IPS-11a (cell line): Measurements from ENCODE around the gene NBAS.
"Not testable (repeated sequence)": the region's sequence is repeated elsewhere in the genome, so short reads cannot be mapped to it uniquely, and the experiment has no call there.

Experiments
- H3K4me3 ChIP-seq: one replicate; pipeline ENCODE4 v1.5.1; 2013; ENCODE audit warnings: low read depth, low read length, control low read depth

Gene NBAS

DNA sequence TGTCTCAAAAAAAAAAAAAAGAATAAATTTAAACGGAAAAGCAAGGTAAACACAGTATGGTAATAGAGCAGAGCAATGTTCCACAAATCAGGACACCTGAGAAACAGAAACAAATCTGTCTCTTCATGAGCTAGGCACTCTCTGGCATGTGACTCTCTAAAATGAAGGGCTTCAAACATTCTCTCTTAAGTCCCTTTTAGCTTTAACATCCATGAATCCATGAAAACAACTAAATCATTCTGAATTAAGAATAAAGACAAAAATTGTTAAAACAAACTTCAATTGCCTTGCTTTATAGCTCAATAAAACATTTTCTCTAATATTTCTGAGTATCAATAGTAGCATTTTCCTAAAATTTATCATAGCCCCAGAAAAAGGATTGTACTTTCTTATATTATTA lies 132.1 kb downstream of the NBAS start:
- no peak overlapping the region for H3K4me3 ChIP-seq

DNA sequence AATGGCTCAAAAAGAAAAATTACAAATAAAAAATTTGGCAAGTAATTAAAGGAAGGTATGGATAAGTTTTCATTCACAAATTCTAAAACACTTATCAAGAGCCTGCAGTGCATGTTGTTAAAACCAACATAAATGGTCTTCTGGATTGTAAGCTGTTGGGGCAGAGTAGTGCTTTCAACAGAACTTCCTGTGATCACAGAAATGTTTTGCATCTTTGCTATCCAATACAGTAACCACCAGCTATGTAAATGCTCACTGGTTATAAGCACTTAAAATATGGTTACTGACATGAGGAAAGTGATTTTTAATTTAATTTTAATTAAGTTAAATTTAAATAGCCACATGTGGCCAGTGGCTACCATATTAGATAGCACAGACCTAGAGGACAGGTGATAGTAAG lies 133.1 kb downstream of the NBAS start:
- H3K4me3 ChIP-seq = no peak overlapping the region

DNA sequence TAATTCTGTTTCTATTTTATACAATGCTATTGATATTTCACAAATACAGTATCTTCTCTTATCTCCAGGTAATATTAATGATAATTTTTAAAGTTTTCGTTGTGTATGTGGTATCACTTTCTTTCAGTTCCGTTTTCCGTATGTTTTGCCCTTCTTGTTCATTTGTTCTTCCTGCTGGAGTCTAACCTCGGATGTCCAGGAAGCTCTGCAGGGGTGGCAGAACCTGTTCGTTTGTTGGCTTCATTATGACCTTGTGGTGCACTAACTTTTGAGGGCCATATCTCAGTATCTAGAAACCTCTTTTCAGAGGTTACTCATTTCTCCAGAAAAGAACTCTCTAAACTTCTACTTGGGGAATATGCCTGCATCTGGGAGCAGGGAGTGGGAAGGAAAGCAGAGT lies 134.5 kb downstream of the NBAS start:
- H3K4me3 ChIP-seq = no peak overlapping the region

DNA sequence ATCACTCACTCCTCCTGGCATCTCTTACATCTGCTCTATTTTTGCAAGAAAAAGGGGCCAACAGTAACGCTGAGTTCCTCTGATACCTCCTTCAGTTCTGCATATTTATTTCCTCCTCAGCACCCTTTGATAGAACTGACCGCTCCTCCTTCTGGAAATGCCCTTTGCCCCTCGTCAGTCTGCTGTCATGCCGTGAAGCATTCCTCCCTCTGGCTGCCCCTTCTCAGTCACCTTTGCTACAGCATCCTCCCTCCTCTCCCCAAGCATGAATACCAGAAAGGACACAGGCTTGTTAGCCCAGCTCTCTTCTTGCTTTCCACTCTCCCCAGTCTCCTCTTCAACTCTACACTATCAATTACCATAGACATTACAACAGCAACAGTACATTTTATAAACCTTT lies 135.4 kb downstream of the NBAS start:
- no peak overlapping the region for H3K4me3 ChIP-seq

DNA sequence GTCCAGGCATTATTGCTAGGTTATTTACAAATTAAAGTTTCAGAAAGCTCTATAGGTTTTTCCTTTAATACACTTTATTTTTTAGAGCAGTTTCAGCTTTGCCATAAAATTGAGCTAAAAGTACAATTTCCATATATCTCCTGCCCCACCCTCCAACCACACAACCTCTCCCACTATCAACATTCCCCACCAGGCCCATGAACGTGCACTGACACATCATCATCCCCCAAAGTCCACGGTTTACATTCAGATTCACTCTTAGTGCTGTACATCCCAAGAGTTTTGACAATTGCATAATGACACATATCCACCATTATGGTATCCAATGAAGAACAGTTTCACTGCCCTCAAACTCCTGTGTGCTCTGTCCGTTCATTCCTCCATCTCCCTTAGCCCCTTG lies 139.4 kb downstream of the NBAS start:
- H3K4me3 ChIP-seq = no peak overlapping the region

DNA sequence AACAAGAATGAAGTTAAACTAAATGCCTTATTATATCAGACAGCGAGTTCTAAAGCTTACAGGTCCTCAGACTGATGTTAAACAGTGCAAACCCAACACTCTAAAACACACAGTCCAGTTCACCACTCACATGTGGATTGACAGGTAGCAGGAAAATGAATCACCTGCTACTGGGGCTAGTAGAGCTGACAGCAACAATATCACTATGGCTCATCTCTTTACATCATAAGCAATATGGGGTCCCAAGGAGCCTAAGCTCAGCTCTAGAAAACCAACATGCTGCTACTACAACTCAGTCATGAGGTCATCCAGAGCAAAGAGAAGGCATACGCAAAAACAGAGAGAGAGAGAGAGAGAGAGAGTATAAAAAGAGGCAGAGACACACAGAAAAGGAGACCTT lies 145.4 kb downstream of the NBAS start:
- no peak overlapping the region for H3K4me3 ChIP-seq

DNA sequence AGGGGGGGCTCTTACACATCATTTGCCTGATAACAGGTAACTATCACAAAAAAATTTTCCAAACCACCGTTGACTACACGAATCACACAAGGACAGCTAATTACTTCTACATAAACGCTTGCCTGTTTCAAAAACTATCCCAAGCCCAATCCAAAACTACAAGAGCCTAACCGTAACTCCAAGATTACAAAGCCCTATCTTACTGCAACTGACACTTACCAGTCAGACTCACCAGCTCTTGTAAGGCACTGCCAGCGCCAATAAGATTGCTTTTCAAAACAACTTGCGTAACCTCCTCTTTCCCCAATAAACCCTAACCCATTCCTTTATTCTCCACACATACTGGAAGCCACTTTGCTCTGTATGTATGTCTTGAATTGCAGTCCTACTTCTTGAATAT lies 148.4 kb downstream of the NBAS start:
- no peak overlapping the region for H3K4me3 ChIP-seq

DNA sequence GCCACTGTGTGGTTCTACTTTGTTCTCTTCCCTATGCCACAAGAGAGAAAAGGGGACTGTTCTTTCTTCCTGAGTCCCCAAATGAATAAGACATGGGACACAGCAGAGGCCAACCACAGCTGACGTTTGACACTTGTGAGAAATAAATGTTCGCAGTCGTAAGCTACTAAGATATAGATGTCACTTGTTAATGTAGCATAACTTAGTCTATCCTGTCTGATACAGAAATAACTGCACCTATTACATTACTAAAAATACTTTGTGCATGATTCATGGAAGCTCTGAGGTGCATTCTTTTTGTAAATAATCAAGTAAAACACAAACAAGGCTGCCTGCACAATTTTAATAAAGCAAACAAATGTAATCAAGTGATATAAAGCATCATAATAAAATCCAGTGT lies 148.8 kb downstream of the NBAS start:
- no peak overlapping the region for H3K4me3 ChIP-seq

DNA sequence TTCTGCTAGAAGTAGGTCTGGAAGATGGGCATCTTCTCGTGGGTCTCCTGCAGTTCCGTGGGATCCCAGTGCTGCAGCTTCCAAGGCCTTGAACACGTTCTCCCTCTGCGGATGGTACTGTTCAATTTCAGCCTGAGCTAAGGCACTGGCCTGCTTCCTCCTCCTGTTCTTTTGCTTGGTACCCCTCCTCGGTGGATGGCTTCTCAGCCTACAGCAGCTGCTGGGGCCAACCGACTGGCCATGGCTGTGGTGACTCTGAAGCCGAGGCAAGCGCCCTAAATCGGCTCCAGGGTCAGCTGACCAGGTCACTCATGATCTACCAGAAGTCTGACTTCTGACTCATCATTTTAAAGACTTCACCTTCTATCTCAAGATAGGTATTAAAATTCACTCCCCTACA lies 150.2 kb downstream of the NBAS start:
- no peak overlapping the region for H3K4me3 ChIP-seq

DNA sequence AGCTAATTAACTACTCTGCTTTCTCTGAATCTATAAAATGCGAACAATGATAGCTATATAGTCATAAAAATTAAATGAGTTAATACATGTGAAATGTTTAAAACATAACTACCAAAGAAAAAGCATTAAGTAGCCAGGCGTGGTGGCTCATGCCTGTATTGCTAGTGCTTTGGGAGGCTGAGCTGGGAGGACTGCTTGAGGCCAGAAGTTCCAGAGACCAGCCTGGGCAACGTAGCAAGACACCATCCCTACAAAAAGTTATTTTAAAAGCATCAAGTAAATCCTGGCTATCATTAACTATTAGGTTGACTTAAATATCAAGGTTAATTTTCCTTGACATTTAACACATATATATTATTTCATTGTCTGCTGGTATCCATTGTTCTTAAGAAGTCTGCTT lies 152.4 kb downstream of the NBAS start:
- no peak overlapping the region for H3K4me3 ChIP-seq

DNA sequence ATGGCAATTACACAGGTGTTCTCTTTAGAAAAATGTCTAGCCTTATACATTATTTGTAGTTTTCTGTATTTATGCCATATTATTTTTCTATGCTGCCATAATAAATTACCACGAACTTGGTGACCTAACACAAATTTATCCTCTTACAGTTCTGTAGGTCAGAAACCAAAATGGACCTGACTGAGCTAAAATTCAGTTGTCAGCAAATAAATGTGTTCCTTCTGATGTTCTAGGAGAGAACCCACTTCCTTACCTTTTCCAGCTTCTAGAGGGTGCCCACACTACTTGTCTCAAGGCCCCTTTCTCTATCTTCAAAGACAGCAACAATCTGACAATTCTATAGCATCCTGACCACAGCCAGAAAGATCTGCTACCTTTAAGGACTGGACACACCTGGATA lies 153.5 kb downstream of the NBAS start:
- H3K4me3 ChIP-seq = no peak overlapping the region

DNA sequence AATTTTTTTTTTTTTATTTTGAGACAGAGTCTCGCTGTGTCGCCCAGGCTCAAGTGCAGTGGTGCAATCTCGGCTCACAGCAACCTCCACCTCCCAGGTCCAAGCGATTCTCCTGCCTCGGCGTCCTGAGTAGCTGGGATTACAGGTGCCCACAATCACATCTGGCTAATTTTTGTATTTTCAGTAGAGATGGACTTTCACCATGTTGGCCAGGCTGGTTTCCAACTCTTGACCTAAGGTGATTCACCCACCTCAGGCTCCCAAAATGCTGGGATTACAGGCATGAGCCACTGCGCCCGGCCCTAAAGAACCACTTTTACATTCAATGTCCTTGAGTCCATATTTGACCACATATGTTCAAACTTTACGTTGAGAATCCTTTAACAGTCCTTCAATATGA lies 156.6 kb downstream of the NBAS start:
- H3K4me3 ChIP-seq = not testable (repeated sequence)

DNA sequence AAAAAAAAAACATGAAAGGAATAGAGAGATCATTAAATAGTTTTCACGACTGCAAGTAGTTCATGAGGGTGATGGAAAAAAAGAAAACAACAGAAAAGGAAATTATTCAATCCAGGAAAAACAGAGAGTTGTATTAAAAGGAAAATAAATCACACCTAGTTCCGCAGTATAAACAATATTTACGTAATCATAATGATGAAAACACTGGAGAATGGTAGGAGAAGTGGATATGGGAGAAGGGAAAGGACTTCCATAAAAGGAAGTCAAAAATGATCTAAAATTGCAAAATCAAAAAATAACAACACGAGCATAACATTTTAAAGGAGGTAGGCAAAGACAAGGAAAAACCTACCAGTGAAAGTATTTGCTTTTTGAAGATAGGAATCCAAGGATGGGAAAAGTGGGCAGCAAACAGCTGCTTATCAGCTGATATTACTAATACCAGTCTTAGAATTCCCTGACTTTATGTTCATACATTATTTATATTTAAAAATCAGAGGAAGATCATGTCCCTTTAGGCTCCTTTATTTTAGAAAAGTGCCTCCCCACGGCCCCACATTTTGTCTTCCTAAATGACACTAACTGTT lies 160.8 kb downstream of the NBAS start:
- H3K4me3 ChIP-seq = no peak overlapping the region

DNA sequence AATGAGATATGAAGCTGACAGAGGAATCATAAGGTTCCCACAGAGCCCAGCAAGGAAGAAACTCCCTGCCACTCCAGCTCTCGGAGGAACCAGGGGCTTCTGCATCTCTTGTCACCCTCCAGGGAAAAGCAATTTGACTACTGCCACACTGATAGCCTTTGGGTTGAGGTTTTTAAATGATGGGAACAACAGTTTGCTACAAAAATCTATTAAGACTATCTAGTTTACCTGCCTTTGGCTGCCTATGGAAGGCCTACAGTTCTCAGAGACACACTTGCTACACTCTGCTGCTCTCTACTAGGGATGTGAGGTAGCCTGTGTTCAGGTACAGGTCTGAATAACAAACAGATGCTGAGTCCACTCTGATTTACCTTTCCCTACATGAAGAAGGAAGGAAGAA lies 161.9 kb downstream of the NBAS start:
- H3K4me3 ChIP-seq = no peak overlapping the region

DNA sequence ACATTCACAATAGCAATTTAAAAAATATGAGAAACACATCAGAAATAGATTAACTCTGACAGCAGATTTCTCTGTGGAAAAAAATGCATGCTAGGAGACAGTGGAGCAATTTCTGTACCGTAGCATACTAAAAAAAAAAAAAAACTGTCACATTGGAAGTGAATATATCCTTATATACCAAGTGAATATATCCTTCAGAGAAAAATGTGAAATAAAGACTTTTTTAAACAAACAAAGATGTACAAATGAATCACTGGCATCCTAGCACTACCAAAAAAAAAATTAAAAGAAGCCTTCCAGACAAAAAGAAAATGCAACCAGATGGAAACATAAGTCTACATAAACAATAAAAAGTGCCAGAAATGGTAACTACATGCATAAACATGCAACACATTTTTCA lies 169.4 kb downstream of the NBAS start:
- H3K4me3 ChIP-seq = no peak overlapping the region

DNA sequence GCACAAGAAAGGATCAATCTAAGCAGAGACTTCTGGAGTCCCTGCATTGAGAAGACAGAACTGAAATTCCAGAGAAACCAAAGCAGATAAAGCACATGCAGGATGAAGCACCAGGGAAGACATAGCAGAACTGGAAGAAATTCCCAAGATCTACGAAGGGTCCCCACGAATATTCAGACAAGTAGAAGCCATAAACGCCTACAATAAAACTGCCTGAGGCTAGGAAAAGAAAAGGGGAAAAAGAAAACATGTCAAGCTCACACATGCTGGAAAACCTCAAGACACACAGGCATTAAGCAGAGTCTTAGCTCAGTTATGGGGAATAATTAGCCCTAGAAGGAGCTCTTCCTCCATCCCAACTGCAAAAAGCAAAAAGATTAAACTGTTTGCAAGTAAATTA lies 171.2 kb downstream of the NBAS start:
- H3K4me3 ChIP-seq = no peak overlapping the region

DNA sequence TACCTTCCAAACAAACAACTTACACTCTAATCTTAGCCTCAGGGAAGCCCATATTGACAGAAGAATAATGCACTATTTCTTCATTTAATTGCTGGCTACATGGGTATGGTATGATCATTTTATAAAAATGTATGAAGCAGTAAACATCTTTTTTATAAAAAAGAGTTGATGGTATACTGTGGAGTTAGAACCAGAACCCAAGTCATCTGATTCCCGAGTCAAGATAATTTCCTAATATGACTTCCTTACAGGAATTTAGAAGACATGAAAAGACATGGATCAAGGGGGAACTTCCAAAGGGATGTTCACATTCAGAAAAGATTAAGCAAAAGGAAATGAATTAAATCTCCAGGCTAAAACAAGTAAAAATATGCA lies 171.8 kb downstream of the NBAS start:
- no peak overlapping the region for H3K4me3 ChIP-seq

DNA sequence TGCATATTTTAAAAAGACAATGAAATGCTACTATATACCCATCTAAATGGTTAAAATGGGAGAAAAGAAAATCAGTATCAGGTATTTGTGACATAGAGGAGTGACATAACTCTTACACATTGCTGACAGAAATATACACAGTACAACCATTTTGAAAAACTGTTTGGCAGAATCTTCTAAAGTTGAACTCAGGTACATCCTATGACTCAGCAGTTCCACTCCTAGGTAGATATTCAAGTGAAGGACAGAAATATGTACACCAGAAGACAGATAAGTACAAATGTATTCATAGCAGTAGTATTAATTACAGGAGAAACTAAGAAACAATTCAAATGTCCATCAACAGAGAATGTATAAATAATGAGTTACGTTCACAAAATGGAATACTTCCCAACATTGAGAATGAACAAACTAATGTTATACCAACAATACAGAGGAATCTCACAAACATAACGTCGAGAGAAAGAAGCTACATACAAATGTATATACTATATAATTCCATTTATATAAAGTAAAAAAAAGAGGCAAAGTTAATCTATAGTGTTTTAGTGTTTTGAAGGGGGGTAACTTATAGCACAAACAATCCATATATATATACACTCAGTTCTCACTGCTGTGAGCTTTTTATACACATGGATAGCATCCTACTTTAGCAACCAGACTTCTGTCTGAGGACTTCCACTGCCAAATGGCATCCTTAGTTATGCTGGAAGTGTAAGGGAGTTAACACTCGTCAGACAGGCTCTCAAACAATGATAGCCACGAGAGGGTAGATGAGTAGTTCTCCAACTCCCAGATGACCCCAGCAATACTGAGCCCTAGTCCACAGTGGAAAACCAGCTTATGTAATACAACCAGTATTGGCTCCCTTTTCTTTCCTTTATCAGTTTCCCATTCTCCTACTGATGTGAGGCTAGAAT lies 172.5 kb downstream of the NBAS start:
- no peak overlapping the region for H3K4me3 ChIP-seq

DNA sequence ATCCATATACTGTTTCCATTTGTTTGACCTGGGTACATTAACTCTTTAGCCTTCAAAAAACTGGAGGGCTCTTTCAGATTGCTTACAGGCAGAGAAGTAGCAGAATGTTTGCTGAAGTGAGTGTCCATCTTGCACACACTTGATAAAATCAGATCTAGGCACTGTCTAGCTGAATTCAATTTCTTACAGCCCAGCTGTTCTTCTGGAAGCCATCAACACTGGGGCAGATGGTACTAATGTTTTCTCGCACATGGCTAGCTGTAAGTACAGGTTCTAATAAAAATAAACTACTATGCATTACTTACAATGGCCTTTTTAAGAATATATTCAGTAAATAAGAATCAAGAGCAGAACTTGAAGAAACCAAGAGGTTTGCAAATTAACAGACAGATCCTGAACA lies 175.9 kb downstream of the NBAS start:
- H3K4me3 ChIP-seq = no peak overlapping the region

DNA sequence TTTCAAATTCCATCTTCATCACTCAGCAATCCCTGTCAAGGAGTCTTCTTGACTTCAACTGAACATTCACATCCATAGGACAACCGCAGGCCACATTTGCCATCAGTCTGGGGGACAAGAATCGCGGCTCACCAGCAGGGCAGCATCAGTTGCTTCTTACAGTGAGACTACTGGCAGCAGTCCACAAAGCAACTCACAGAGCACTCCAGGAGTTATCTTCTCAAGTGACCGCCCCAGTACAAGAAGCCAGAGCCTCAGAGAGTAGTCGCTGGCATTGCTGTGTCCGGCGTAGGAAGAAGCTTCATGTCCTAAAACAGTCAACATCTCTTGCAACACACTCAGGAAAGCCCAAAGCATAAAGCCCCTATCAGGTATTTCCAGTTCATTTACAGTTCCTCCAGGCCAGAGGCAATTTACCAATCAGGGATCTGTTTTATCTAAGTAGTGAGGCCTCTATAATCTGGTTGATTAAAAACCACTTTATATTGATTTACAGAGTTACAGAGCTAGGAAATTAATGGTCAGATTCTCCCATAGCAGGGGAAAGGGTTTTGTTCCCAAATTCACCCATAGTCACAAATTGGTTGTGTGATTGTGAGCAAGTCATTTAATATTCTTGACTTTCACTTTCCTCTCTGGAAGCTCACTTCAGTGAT lies 177.3 kb downstream of the NBAS start:
- H3K4me3 ChIP-seq = no peak overlapping the region

DNA sequence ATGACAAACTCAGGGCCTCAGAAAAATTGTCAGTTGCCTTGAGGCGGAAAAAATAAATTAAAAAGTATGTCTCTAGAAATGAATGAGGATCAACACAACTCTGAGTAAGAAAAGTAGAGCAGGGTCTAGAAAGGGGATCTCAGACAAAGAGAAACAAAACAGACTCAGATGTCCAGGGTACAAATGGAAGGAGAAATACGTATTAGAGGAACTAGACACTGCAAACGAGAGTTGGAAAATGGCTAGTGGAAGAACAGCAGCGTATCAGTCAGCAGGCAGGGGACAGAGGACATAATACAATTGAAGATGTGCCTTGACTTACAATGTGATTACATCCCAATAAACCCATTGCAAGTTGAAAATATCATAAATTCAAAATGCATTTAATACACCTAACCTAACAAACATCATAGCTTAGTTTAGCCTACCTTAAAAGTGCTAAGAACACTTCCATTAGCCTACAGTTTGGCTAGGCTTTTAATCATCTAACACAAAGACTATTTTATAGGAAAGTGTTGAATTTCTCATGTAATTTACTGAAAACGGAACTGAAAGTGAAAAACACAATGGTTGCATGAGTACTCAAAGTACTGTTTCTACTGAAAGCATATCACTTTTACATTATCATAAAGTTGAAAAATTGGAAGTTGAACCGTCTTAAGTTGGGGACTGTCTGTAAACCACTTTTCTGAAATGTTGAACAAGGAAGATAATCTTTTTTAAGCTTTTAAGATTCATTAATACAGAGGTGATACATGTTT lies 182.8 kb downstream of the NBAS start:
- H3K4me3 ChIP-seq = no peak overlapping the region

DNA sequence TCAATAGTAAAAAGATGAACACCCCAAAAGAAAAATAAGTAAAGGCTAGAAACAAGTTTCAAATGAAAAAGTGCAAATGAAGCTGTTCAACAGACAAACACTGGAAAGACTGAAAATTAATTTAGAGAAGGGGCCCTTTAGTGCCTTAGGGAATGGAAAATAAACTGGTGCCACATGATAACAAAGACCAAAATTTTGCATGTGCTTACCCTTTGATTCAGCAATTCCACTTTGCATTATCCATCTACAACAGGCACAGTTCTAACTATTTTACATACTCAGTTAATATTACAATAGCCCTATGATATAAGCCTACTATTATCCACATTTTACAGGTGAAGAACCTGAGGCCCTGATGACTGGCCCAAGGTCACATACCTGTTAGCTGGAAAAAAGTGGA lies 183.9 kb downstream of the NBAS start:
- H3K4me3 ChIP-seq = no peak overlapping the region
